ENCODE data around the gene RALGAPA2. TPM values are rescaled to one million over a fixed set of nuclear protein-coding genes. Genes with fewer than 3 reads are reported as not detected.

The RALGAPA2 gene
- total RNA-seq, 4 donors from 2014 or later, result 89.7 to 126 (median 97.8) TPM

DNA sequence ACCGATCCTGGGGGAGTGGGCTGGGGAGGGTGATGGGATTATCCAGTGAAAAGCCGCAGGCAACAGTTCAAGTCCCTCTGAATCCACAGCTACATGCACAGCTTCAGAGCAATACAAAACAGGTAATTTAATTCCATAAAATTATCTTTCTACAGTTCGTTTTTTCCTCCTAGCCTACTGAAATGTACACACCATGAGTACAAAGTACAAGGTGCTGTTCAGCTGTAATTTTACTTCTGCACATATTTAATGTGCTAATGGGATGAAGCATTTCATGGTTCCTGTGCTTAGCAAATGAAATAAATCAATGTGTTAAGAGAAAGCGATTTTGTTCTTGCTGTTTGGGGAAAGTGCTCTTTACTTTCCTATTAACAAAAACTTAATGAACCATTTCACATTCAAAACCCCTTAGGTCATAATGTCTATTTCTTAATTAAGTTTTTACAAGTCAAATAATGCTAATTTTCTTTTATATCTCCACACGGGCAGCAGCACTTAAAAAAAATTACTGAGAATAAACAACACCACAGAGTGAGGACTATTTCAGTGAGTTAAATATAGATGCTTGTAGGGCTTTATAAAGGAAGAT lies 272.7 kb downstream of the RALGAPA2 start:
- H3K36me3 ChIP-seq, result peaks cover 0 to 3% of the 10 kb centered on the region in 2 donors
- intact Hi-C loops (cut with DNase I), result no loop called here
- TF ChIP-seq, protein P1, sequence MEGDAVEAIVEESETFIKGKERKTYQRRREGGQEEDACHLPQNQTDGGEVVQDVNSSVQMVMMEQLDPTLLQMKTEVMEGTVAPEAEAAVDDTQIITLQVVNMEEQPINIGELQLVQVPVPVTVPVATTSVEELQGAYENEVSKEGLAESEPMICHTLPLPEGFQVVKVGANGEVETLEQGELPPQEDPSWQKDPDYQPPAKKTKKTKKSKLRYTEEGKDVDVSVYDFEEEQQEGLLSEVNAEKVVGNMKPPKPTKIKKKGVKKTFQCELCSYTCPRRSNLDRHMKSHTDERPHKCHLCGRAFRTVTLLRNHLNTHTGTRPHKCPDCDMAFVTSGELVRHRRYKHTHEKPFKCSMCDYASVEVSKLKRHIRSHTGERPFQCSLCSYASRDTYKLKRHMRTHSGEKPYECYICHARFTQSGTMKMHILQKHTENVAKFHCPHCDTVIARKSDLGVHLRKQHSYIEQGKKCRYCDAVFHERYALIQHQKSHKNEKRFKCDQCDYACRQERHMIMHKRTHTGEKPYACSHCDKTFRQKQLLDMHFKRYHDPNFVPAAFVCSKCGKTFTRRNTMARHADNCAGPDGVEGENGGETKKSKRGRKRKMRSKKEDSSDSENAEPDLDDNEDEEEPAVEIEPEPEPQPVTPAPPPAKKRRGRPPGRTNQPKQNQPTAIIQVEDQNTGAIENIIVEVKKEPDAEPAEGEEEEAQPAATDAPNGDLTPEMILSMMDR (IDR thresholded peaks at IDR 0.05), result no peak
- TF ChIP-seq POLR2A (IDR thresholded peaks at IDR 0.05), result no peak
- no peaks in the 10 kb centered on the region for H3K27me3 ChIP-seq
- no peak overlapping the region for H3K27ac ChIP-seq
- no peaks in the 10 kb centered on the region for H3K4me1 ChIP-seq
- 94% methylated on average over 5 of the region's 5 CpGs for WGBS, 2 donors
- H3K9me3 ChIP-seq, result no peaks in the 10 kb centered on the region
- DNase-seq, result no peak
- H3K4me3 ChIP-seq (replicated peaks in 1 of 3), result no peak overlapping the region

DNA sequence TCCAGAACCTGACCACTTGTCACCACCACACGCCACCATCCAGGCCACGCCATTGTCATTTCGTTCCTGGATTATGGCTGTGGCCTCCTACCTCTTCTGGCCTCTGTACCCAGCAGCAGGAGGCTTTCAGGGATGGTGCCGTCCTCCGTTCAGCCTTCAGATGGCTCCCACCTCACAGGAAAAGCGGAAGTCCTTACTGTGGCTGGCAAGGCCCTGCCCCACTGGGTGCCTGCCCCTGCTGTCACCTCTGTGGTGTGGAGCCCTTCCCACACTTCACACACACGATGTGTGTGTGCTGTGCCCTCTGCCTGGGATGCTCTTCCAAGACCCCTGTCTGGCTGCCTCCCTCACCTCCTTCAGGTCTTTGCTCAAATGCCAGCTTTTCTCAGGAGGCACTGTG lies 275.1 kb downstream of the RALGAPA2 start:
- Histone ChIP-seq H3K4me1 (no peaks in the 10 kb centered on the region), H3K4me3 (replicated peaks in 1 of 3) (no peak overlapping the region), H3K36me3 (peaks cover 0 to 3% of the 10 kb centered on the region in 2 donors), H3K27ac (no peak overlapping the region), H3K9me3 (no peaks in the 10 kb centered on the region), H3K27me3 (no peaks in the 10 kb centered on the region)
- DNase-seq, result no peak
- WGBS, 2 donors, result 95 to 96% methylated on average over 7 of the region's 7 CpGs
- no peak for TF ChIP-seq POLR2A (IDR thresholded peaks at IDR 0.05)
- TF ChIP-seq, protein P1 (IDR thresholded peaks at IDR 0.05), result no peak
- intact Hi-C loops (cut with DNase I), result no loop called here

DNA sequence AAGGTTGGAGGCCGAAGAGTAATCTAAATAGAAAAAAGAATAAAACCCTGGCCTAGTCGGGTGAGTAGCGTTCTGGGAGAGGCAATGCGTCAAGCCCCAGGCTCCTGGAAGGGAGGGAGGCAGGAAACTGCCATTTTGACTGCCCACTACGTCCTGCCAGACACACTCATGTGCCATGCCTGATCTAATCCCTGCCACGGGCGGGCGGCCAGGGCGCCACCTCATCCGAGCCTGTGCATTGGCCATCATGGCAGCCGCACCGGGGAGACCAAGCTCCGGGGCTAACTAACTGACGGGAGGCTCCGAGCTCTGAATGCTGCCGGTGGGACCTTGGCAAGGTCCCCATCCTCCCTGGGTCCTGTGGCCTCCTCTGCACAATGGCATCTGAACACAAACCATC lies 275.8 kb downstream of the RALGAPA2 start:
- no peaks in the 10 kb centered on the region for H3K4me1 ChIP-seq
- H3K36me3 ChIP-seq, result peaks cover 0 to 3% of the 10 kb centered on the region in 2 donors
- DNase-seq, result no peak
- 97 to 99% methylated on average over 8 to 16 of the region's 16 CpGs for WGBS, 2 donors
- H3K9me3 ChIP-seq, result no peaks in the 10 kb centered on the region
- intact Hi-C loops (cut with DNase I), result no loop called here
- H3K27me3 ChIP-seq, result no peaks in the 10 kb centered on the region
- H3K27ac ChIP-seq, result no peak overlapping the region
- no peak for TF ChIP-seq POLR2A (IDR thresholded peaks at IDR 0.05)
- H3K4me3 ChIP-seq (replicated peaks in 1 of 3), result no peak overlapping the region

- no peak for DNase-seq
- intact Hi-C loops (cut with DNase I), result no loop called here
- H3K27ac ChIP-seq, result no peak overlapping the region
- TF ChIP-seq, protein P1 (IDR thresholded peaks at IDR 0.05), result no peak
- no peak for TF ChIP-seq POLR2A (IDR thresholded peaks at IDR 0.05)
- H3K9me3 ChIP-seq, result no peaks in the 10 kb centered on the region
- H3K4me1 ChIP-seq, result no peaks in the 10 kb centered on the region
- H3K27me3 ChIP-seq, result no peaks in the 10 kb centered on the region
- peaks cover 0 to 3% of the 10 kb centered on the region in 2 donors for H3K36me3 ChIP-seq
- no peak overlapping the region for H3K4me3 ChIP-seq (replicated peaks in 1 of 3)
- WGBS, 2 donors, result 78 to 80% methylated on average over 6 of the region's 6 CpGs
These were observed 277.0 kb downstream of the RALGAPA2 start for GRCh38 chr20:20435453-20435852.

GRCh38 chr20:20432618-20433286 lies 279.7 kb downstream of the RALGAPA2 start:
- Histone ChIP-seq H3K4me3 (replicated peaks in 1 of 3) (no peak overlapping the region), H3K27ac (no peak overlapping the region), H3K36me3 (peaks cover 0 to 3% of the 10 kb centered on the region in 2 donors), H3K27me3 (no peaks in the 10 kb centered on the region), H3K4me1 (no peaks in the 10 kb centered on the region), H3K9me3 (no peaks in the 10 kb centered on the region)
- DNase-seq, result no peak
- intact Hi-C loops (cut with DNase I), result no loop called here
- TF ChIP-seq, protein P1 (IDR thresholded peaks at IDR 0.05), result no peak
- no peak for TF ChIP-seq POLR2A (IDR thresholded peaks at IDR 0.05)
- WGBS, 2 donors, result 96 to 98% methylated on average over 5 of the region's 5 CpGs

All from thyroid gland (tissue), 4 donors.